ENCODE measurements around the gene ATP2B2.

Gene ATP2B2

GRCh38 chr3:10288575-10288960 is 216.8 kb downstream of the ATP2B2 start:
- TF ChIP-seq ZNF768 (tag by site-specific recombination; IDR thresholded peaks at IDR 0.05) = no peak
- no peak for TF ChIP-seq ZNF600 (tag by site-specific recombination; IDR thresholded peaks at IDR 0.05)
- TF ChIP-seq ZFP69B (tag by site-specific recombination; IDR thresholded peaks at IDR 0.05) = no peak
- TF ChIP-seq ZNF10 (tag by site-specific recombination; IDR thresholded peaks at IDR 0.05) = no peak
- TF ChIP-seq, protein P1, sequence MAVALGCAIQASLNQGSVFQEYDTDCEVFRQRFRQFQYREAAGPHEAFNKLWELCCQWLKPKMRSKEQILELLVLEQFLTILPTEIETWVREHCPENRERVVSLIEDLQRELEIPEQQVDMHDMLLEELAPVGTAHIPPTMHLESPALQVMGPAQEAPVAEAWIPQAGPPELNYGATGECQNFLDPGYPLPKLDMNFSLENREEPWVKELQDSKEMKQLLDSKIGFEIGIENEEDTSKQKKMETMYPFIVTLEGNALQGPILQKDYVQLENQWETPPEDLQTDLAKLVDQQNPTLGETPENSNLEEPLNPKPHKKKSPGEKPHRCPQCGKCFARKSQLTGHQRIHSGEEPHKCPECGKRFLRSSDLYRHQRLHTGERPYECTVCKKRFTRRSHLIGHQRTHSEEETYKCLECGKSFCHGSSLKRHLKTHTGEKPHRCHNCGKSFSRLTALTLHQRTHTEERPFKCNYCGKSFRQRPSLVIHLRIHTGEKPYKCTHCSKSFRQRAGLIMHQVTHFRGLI (tag by site-specific recombination; IDR thresholded peaks at IDR 0.05) = no peak
- no peak for TF ChIP-seq ZNF776 (tag by site-specific recombination; IDR thresholded peaks at IDR 0.05; ENCODE audit: borderline replicate concordance)
- no peak for TF ChIP-seq ZBTB21 (tag by site-specific recombination; IDR thresholded peaks at IDR 0.05)
- TF ChIP-seq ZNF341 (tag by site-specific recombination; IDR thresholded peaks at IDR 0.05; ENCODE audit: low read depth) = no peak
- TF ChIP-seq, protein P2, sequence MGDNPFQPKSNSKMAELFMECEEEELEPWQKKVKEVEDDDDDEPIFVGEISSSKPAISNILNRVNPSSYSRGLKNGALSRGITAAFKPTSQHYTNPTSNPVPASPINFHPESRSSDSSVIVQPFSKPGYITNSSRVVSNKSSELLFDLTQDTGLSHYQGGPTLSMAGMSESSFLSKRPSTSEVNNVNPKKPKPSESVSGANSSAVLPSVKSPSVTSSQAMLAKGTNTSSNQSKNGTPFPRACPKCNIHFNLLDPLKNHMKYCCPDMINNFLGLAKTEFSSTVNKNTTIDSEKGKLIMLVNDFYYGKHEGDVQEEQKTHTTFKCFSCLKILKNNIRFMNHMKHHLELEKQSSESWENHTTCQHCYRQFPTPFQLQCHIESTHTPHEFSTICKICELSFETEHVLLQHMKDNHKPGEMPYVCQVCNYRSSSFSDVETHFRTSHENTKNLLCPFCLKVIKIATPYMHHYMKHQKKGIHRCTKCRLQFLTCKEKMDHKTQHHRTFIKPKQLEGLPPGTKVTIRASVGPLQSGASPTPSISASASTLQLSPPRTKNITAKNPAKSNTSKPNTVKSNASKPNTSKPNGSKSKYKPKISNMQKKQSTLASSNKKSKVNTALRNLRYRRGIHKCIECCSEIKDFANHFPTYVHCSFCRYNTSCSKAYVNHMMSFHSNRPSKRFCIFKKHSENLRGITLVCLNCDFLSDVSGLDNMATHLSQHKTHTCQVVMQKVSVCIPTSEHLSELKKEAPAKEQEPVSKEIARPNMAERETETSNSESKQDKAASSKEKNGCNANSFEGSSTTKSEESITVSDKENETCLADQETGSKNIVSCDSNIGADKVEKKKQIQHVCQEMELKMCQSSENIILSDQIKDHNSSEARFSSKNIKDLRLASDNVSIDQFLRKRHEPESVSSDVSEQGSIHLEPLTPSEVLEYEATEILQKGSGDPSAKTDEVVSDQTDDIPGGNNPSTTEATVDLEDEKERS (tag by site-specific recombination; IDR thresholded peaks at IDR 0.05) = no peak
- peaks cover 7% of the 10 kb centered on the region; the same call in 1 of the 2 replicates for H3K4me1 ChIP-seq (ENCODE audit: control insufficient read depth, insufficient read depth, low read length)
- H3K4me3 ChIP-seq (ENCODE audit: low read depth, low read length) = no peak overlapping the region
- no peaks in the 10 kb centered on the region for H3K9me3 ChIP-seq (ENCODE audit: control insufficient read depth, insufficient read depth, low read depth, low read length)
- H3K36me3 ChIP-seq (ENCODE audit: control insufficient read depth in 2 of 2, insufficient read depth in 1 of 2, low read length in 2 of 2) = peaks cover 3 to 84% of the 10 kb centered on the region in 2 experiments; a peak in 1 of 3 replicates
- H3K27ac ChIP-seq (ENCODE audit: extremely low read depth, low read depth, low read length) = no peak overlapping the region
- ChIA-PET CTCF (no interaction called here), POLR2A (interaction anchor here (1.9 kb wide), 1 partner anchor 40 kb away, joined by 5 read pairs; the partner anchor contains the start of gene TATDN2)

DNA sequence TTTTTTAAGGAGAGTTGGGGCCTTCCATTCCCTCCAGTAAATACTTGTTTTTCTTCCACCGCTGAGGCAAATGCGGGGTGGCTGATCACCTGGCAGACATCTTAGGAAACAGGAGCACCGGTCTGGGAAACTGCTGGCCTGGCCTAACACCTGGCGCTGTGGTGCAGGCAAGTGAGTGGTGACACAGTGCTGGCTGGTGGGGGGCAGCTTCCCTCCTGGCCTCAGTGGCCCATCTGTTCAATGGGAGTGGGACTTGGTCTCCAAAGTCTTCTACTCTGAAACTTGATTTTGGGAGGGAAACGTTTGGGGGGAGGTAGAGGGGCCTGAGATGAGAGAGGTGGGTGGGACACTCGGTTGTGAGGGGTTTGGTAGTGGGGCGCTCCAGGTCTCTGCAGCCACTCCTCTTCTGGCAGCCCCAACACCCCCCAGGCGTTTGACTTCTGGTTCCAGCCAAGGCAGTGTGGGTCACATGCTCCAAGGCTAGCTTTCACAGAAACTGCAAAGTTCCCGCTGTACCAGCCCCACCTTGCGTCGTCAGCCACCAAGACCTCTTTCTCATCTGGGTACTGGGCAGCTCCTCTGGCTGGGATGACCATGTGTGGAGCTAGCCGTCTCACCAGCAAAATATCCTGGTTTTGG is 217.3 kb downstream of the ATP2B2 start:
- Histone ChIP-seq H3K4me1 (ENCODE audit: control insufficient read depth, insufficient read depth, low read length) (peaks cover 7% of the 10 kb centered on the region; the same call in 1 of the 2 replicates), H3K9me3 (ENCODE audit: control insufficient read depth, insufficient read depth, low read depth, low read length) (no peaks in the 10 kb centered on the region), H3K4me3 (ENCODE audit: low read depth, low read length) (no peak overlapping the region), H3K27ac (ENCODE audit: extremely low read depth, low read depth, low read length) (no peak overlapping the region), H3K36me3 (ENCODE audit: control insufficient read depth in 2 of 2, insufficient read depth in 1 of 2, low read length in 2 of 2) (peaks cover 3 to 89% of the 10 kb centered on the region in 2 experiments; a peak in 1 of 3 replicates)
- ChIA-PET CTCF (no interaction called here), POLR2A (interaction anchor here (0.6 kb wide), 1 partner anchor 146 kb away, joined by 3 read pairs; the partner anchor contains the start of gene VHL)
- TF ChIP-seq ZNF426 (tag by site-specific recombination; IDR thresholded peaks at IDR 0.05) = no peak
- TF ChIP-seq, protein P3, sequence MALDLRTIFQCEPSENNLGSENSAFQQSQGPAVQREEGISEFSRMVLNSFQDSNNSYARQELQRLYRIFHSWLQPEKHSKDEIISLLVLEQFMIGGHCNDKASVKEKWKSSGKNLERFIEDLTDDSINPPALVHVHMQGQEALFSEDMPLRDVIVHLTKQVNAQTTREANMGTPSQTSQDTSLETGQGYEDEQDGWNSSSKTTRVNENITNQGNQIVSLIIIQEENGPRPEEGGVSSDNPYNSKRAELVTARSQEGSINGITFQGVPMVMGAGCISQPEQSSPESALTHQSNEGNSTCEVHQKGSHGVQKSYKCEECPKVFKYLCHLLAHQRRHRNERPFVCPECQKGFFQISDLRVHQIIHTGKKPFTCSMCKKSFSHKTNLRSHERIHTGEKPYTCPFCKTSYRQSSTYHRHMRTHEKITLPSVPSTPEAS (tag by site-specific recombination; IDR thresholded peaks at IDR 0.05) = no peak
- no peak for TF ChIP-seq SP7 (tag by site-specific recombination; IDR thresholded peaks at IDR 0.05)
- no peak for TF ChIP-seq ZNF335 (tag by site-specific recombination; conservative IDR thresholded peaks at IDR 0.05)
- TF ChIP-seq ZNF747 (tag by site-specific recombination; IDR thresholded peaks at IDR 0.05) = no peak
- TF ChIP-seq ZBTB49 (tag by site-specific recombination; IDR thresholded peaks at IDR 0.05; ENCODE audit: low read depth) = no peak
- TF ChIP-seq ZNF433 (tag by site-specific recombination; IDR thresholded peaks at IDR 0.05; ENCODE audit: low read depth) = no peak
- no peak for TF ChIP-seq ZNF18 (tag by site-specific recombination; IDR thresholded peaks at IDR 0.05)
- no peak for TF ChIP-seq MYNN (tag by site-specific recombination; IDR thresholded peaks at IDR 0.05; ENCODE audit: borderline replicate concordance)
- TF ChIP-seq ZNF792 (tag by site-specific recombination; IDR thresholded peaks at IDR 0.05) = no peak
- no peak for TF ChIP-seq ZNF707 (tag by site-specific recombination; IDR thresholded peaks at IDR 0.05)
- TF ChIP-seq ZNF184 (tag by site-specific recombination; IDR thresholded peaks at IDR 0.05) = no peak
- no peak for TF ChIP-seq ZSCAN16 (tag by site-specific recombination; IDR thresholded peaks at IDR 0.05)
